A673 (cell line): ENCODE results near the gene CD24.

Experiments
- CTCF ChIP-seq: fragments of 300-800, 200-600 bp; sonication (generic); conservative IDR thresholded peaks from 2 replicates; pipeline ENCODE4 v1.5.1; 2017; ENCODE audit warnings: low read depth, mild to moderate bottlenecking, antibody characterized with exemption, low read length, moderate library complexity, mixed read lengths
- EZH2 ChIP-seq: fragments of 200-600 bp; sonication (generic); IDR thresholded peaks from 2 replicates; pipeline ENCODE4 v1.6.1; 2017; ENCODE audit warnings: borderline replicate concordance, low read depth, mild to moderate bottlenecking, mixed read lengths, antibody characterized with exemption, low read length; ENCODE audit not compliant: poor library complexity, severe bottlenecking

GRCh38 chr6:106939848-106940247, 34.7 kb downstream of the CD24 start:
- TF ChIP-seq CTCF (no peak), EZH2 (no peak)
